ENCODE data around the gene FOXA2. TPM values are rescaled to one million over a fixed set of nuclear protein-coding genes. Genes with fewer than 3 reads are reported as not detected.
"Not testable (repeated sequence)": the region's sequence is repeated elsewhere in the genome, so short reads cannot be mapped to it uniquely, and the experiment has no call there.

Gene FOXA2
- total RNA-seq, 1 donor from 2014 or later = 141 TPM

DNA sequence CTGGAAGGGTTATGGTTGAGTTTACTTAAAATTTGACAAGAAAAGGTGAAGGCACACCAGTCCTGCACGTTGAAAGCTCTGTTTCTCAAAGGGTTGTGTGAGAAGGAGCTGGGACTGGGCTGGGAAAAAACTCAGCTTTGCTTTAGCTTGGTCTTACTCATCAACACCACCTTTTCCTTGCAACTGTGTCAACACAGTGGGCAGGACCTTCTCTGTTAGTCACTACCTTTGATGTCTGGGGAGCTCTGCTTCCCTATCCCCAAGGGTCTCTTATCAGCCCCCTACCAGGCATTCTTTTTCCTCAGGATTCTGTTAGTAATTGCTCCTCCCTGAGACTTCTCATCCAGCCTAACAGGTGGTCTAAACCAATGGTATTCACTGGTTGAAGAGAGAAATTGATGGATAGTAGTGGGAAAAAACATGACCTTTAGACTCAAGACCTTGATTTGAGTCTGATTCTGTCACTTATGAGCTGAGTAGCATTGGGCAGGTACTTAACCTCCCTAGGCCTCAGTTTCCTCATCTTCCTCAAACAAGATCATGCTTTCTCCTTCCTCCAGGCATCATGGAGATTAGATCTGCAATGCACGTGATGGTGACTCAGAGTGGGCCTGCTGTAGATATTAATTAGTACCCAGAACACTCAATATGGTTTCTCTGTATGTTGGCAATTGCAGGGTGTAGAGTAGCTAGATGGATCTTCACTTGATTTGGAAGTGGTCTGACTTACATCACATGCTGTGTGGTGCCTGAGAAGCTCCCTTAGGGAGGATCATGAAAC lies 17.2 kb upstream of the FOXA2 start:
- Mint-ChIP-seq H3K4me1 (ENCODE audit: low read depth) (peaks cover 5% of the 10 kb centered on the region), H3K9me3 (ENCODE audit: low read depth) (peaks cover 3% of the 10 kb centered on the region), H3K36me3 (ENCODE audit: insufficient read depth) (no peaks in the 10 kb centered on the region), H3K27ac (no peak overlapping the region), H3K4me3 (ENCODE audit: low read depth) (no peak overlapping the region), H3K27me3 (peaks cover 4% of the 10 kb centered on the region)
- TF ChIP-seq, protein P1, sequence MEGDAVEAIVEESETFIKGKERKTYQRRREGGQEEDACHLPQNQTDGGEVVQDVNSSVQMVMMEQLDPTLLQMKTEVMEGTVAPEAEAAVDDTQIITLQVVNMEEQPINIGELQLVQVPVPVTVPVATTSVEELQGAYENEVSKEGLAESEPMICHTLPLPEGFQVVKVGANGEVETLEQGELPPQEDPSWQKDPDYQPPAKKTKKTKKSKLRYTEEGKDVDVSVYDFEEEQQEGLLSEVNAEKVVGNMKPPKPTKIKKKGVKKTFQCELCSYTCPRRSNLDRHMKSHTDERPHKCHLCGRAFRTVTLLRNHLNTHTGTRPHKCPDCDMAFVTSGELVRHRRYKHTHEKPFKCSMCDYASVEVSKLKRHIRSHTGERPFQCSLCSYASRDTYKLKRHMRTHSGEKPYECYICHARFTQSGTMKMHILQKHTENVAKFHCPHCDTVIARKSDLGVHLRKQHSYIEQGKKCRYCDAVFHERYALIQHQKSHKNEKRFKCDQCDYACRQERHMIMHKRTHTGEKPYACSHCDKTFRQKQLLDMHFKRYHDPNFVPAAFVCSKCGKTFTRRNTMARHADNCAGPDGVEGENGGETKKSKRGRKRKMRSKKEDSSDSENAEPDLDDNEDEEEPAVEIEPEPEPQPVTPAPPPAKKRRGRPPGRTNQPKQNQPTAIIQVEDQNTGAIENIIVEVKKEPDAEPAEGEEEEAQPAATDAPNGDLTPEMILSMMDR (IDR thresholded peaks at IDR 0.05; ENCODE audit: unreplicated experiment) = no peak
- DNase-seq (ENCODE audit: low spot score, unreplicated experiment) = no peak

DNA sequence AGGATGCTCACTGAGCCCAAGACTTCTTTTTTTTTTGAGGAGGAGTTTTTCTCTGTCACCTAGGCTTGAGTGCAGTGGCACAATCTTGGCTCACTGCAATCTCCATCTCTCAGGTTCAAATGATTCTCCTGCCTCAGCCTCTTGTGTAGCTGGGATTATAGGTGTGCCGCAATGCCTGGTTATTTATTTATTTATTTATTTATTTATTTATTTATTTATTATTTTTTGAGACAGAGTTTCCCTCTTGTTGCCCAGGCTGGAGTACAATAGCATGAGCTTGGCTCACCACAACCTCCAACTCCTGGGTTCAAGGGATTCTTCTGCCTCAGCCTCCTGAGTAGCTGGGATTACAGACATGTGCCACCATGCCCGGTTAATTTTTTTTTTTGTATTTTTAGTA lies 14.9 kb upstream of the FOXA2 start:
- H3K36me3 Mint-ChIP-seq (ENCODE audit: insufficient read depth); DNase-seq (ENCODE audit: low spot score, unreplicated experiment); H3K9me3 Mint-ChIP-seq (ENCODE audit: low read depth); H3K4me1 Mint-ChIP-seq (ENCODE audit: low read depth); H3K27ac Mint-ChIP-seq; H3K4me3 Mint-ChIP-seq (ENCODE audit: low read depth); H3K27me3 Mint-ChIP-seq: not testable (repeated sequence)

DNA sequence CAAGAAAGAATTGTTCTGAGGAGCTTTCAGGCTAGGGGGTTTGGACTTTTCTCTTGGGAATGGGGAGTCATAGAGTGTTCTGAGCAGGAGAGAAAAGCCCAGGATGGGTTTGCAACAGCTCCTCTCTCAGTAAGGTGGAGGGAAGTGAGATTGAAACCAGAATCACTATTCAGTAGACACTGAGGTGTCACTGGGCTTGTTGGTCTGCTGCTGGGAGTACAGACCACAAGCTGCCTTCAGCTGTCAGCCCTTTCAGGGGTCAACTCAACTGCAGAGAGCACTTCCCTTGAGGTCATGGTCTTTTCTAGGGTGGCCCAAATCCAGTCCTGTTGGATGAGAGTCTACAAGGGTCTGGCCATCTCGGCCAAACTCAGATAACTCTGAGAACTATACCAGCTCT lies 12.9 kb upstream of the FOXA2 start:
- peaks cover 7% of the 10 kb centered on the region for H3K4me1 Mint-ChIP-seq (ENCODE audit: low read depth)
- H3K36me3 Mint-ChIP-seq (ENCODE audit: insufficient read depth) = no peaks in the 10 kb centered on the region
- no peak overlapping the region for H3K27ac Mint-ChIP-seq
- peaks cover 3% of the 10 kb centered on the region for H3K9me3 Mint-ChIP-seq (ENCODE audit: low read depth)
- peaks cover 6% of the 10 kb centered on the region for H3K27me3 Mint-ChIP-seq
- TF ChIP-seq, protein P1 (IDR thresholded peaks at IDR 0.05; ENCODE audit: unreplicated experiment) = no peak
- DNase-seq (ENCODE audit: low spot score, unreplicated experiment) = no peak
- no peak overlapping the region for H3K4me3 Mint-ChIP-seq (ENCODE audit: low read depth)

DNA sequence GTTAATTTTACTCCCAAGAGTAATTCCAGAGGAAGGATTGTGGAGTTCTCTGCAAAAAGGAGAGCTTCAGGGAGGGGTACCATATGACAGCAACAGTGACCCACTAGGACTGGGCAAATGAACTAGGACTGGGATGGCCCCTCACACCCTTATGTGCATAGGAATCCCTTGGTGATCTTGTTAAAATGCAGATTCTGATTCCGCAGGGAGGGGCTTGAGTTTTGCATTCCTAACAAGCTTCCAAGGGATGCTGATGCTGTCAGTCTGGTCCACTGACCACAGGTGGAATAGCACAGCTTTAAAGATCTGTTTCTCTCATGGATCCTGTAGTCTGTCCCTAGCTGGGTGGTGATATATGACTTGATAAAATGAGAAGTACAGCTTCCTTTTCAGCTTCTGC lies 6.3 kb upstream of the FOXA2 start:
- H3K36me3 Mint-ChIP-seq (ENCODE audit: insufficient read depth) = no peaks in the 10 kb centered on the region
- DNase-seq (ENCODE audit: low spot score, unreplicated experiment) = no peak
- H3K9me3 Mint-ChIP-seq (ENCODE audit: low read depth) = no peaks in the 10 kb centered on the region
- no peak overlapping the region for H3K4me3 Mint-ChIP-seq (ENCODE audit: low read depth)
- peaks cover 33% of the 10 kb centered on the region for H3K27me3 Mint-ChIP-seq
- TF ChIP-seq, protein P1 (IDR thresholded peaks at IDR 0.05; ENCODE audit: unreplicated experiment) = no peak
- peaks cover 13% of the 10 kb centered on the region for H3K4me1 Mint-ChIP-seq (ENCODE audit: low read depth)
- no peak overlapping the region for H3K27ac Mint-ChIP-seq

DNA sequence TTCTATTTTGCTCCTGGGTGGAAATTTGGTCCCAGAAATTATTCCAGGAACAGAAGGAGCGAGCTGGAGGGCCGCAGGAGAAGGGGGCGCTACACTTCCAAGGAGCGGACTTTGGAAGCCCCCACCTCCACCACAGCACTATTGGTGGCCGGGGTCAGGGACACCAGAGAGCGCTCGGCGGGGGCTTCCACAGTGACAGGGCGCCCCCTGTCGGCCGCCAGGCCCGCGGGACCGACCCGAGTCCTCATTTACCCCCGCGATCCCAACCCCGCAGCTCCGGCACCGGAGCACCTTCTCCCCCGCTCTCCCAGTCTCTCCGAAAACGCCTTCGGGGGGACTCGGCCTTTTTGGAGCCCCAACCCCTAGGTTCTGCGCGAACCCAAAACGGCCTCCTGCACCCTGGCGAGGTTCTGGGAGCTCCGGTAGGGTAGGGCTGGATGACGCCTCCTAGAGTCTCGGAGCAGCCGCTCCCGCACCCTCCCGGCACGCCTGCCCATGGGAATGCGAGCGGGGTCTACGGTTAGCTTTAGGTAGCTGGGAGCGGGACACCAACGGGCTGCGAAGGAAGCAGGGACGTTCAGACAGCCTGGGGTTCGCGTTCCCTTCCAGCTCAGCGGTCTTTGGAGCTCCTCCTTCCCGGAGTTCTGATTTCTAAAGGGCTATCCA lies 2.4 kb upstream of the FOXA2 start:
- peak; percentile 72 for DNase-seq (ENCODE audit: low spot score, unreplicated experiment)
- Mint-ChIP-seq H3K9me3 (ENCODE audit: low read depth) (no peaks in the 10 kb centered on the region), H3K4me3 (ENCODE audit: low read depth) (peak overlapping the region; percentile 88), H3K36me3 (ENCODE audit: insufficient read depth) (peaks cover 6% of the 10 kb centered on the region), H3K27me3 (peaks cover 30% of the 10 kb centered on the region), H3K4me1 (ENCODE audit: low read depth) (peaks cover 18% of the 10 kb centered on the region), H3K27ac (peak overlapping the region; percentile 49)
- TF ChIP-seq, protein P1 (IDR thresholded peaks at IDR 0.05; ENCODE audit: unreplicated experiment) = peak; percentile 98

All from progenitor cell of endocrine pancreas (in vitro differentiated cells).